D721Med (cell line): Measurements from ENCODE around the gene SHB.

Source experiments
- DNase-seq: peaks from one replicate; pipeline ENCODE4 v3.0.0; 2011; ENCODE audit warnings: low spot score; ENCODE audit not compliant: insufficient read length
- FAIRE-seq: peaks from 2 replicates; lab custom pipeline; 2011; peaks lifted over from hg19 to GRCh38; lab: Jason Lieb, UNC
- TF ChIP-seq, protein P1 (sequence below): IDR thresholded peaks from 2 replicates; pipeline ENCODE4 v1.5.1; 2012; ENCODE audit warnings: mild to moderate bottlenecking, control low read depth; ENCODE audit not compliant: insufficient read depth; ENCODE audit errors: missing control alignments

Gene SHB

DNA sequence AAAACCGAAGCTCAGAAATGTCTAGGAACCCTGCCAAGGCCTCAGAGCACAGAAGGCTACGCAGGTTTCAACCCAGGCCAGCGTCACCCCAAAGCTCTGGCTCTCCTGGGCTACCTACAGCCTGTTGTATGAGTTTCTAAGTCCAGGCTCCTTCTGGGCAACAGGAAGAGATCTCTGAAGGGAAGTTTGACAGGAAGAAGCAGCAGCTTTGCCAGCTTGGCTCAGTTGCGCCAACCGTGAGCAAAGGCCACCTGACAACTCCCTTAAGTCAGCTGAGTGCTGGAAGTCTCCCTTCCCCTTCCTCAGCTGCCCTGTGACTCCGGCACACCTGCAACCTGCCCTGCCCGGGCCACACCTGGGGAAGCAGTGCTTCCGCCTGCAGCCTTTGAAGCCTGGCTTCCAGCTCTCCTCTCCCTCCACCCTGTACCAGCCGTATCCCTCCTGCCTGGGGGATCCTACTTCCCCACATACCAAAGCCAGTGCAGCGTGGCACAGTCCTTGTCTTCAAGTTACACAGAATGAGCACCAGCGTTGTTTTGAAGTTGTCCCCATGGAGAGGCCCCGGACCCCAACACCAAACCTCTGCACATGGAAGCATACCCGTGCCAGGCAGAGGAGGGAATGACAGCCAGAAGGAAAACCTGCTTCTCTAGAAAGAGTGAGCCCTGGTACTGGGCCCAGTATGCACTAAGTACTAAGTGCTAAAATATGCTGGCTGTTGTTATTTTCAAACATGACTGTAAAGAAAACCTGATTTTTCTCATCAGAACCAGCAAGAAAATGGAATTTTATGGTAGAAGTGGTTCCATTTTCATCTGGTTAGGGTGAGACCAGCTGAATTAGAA, 36.5 kb downstream of the SHB start:
- no peak for FAIRE-seq
- TF ChIP-seq, protein P1, sequence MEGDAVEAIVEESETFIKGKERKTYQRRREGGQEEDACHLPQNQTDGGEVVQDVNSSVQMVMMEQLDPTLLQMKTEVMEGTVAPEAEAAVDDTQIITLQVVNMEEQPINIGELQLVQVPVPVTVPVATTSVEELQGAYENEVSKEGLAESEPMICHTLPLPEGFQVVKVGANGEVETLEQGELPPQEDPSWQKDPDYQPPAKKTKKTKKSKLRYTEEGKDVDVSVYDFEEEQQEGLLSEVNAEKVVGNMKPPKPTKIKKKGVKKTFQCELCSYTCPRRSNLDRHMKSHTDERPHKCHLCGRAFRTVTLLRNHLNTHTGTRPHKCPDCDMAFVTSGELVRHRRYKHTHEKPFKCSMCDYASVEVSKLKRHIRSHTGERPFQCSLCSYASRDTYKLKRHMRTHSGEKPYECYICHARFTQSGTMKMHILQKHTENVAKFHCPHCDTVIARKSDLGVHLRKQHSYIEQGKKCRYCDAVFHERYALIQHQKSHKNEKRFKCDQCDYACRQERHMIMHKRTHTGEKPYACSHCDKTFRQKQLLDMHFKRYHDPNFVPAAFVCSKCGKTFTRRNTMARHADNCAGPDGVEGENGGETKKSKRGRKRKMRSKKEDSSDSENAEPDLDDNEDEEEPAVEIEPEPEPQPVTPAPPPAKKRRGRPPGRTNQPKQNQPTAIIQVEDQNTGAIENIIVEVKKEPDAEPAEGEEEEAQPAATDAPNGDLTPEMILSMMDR: no peak

DNA sequence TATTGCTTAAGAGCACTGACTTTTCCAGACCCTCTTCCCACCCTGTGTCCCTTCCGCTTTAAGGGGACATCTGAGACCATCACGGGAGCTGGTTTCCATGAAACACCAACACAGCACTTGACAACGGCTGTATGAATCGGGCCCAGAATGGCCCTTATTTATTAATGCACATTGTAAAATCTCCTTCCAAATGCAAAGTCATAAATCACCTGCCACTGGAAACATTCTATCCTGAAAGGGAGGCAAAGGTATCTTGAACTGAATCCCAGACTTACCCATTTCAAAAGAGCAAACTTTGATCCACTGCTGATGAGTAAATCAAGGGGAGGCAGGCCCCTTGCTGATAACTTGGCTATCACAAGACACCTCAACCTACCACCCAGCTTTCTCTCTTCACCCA, 37.4 kb downstream of the SHB start:
- FAIRE-seq (no peak), DNase-seq (no peak)
- TF ChIP-seq, protein P1: no peak

More for the DNA sequence above, 36.5 kb downstream of the SHB start:
- DNase-seq: no peak

DNA sequence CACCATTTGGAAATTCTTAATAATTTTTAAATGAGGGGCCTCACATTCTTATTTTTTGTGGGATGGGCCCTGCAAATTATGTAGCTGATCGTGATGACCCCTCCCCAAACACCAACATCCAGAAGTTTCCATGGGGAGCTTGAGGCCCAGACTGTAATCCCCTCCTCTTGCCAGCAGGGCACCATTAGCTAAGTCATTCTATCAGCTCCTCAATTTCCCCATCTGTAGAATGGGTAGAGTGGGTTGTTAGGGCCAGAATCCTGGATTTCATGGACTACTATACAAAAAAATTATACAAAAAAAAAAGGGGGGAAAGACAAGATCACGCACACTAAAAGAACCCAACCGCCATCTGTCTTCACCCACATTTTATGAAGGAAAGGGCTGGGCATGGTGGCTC, 38.4 kb downstream of the SHB start:
- FAIRE-seq: no peak
- DNase-seq: no peak
- TF ChIP-seq, protein P1: no peak

DNA sequence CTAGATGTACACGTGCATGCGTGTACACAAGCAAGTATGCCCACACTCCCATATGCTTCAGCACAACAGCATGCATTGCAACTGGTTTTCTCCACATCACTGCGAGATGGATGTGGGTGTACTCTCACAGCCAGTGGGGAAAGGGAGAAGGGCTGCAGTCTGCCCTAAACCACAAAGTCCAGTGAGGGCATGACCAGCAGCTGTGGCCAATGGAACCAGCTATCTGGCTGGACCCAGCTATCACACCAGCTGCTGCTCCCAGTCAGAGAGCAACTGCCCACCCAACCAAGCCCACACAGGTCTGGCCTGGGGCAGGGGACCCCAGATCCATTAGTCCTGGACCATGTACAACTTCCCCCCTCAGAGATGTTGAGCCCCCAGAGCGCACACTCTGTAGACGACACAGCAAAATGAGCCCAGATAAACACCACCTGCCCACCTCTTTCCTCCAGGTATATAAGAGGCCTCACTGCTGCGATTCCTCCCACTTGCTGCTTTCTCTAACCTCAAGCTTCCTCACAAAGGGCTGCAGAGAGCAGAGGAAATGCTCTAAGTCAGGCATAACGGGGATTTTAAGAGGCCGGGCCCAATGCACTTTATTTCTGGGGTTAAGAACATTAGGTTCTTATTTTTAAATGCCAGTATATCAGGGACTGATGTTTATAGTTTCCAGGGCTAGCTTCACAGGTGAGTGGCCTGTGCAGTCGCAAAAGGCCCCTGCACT, 39.0 kb downstream of the SHB start:
- TF ChIP-seq, protein P1: no peak
- no peak for DNase-seq
- FAIRE-seq: no peak

DNA sequence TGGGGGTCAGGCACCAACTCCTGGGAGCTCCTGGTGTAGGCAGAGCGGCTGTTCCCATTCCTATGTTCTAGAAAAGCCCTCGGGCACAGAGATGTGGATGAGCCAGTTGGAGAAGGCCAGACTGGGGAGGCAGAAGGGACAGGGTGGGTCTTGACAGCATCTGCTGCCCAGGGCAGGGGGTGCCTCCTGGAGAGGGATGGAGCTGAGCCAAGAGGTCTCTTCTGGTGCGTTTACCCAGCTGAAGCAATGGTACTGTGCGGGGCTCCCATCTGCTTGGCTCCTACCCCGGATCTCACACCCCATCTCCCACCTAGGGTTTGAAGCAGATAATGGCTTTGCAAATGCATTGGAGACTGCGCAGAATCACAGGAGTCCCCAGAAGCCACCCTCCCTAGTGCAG, 41.3 kb downstream of the SHB start:
- DNase-seq (no peak), FAIRE-seq (no peak)
- TF ChIP-seq, protein P1: no peak

DNA sequence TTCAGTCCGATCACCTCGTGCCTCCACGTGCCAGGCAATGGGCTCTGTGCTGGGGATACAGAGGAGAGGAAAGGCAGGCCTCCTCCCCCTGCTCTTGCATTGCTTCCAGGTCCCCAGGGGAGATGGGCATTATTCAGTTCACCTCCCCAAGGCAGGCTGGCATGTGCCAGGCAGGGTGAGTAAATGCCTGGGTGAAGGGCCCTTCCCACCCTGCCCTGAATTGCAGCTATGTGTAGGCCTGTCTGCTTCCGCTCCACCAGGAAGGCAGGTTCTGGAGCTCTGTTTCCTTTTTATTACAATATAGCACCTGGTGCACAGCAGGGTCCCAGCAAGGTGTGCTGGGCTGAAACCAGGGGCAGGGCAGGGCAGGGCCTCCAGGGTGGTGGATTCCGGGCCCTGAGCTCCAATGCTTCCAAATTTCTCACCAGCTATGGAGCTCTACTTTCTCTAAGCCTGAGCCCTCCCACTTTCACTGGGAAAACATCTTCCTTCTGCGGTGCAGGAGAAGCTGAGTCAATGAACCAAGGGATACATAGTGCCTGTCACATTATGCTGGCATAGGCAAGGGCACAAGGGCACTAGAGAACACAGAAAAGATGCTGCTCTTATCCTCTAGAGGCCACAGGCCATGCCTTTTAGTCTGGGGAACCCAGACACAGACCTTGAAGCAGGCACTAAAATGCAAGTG, 42.0 kb downstream of the SHB start:
- no peak for DNase-seq
- FAIRE-seq: no peak
- TF ChIP-seq, protein P1: no peak
